HepG2 (cell line): Measurements from ENCODE around the gene MTHFD1. TPM values are rescaled to one million over a fixed set of nuclear protein-coding genes. Genes with fewer than 3 reads are reported as not detected.

Experiments used
- AKAP8 ChIP-seq: sonication (generic); formaldehyde crosslinking; IDR thresholded peaks from 2 replicates; pipeline ENCODE4 v1.5.1; 2020; ENCODE audit warnings: mild to moderate bottlenecking, missing genetic modification reagents
- EEA1 ChIP-seq: sonication (generic); formaldehyde crosslinking; IDR thresholded peaks from 2 replicates; pipeline ENCODE4 v1.5.1; 2020; ENCODE audit warnings: mild to moderate bottlenecking, missing genetic modification reagents, borderline replicate concordance
- EED ChIP-seq: sonication (generic); formaldehyde crosslinking; IDR thresholded peaks from 2 replicates; pipeline ENCODE4 v1.5.0; 2020; ENCODE audit warnings: mild to moderate bottlenecking, missing genetic modification reagents
- IRF9 ChIP-seq: sonication (generic); formaldehyde crosslinking; IDR thresholded peaks from 2 replicates; pipeline ENCODE4 v1.8.0; 2022; ENCODE audit warnings: missing genetic modification reagents, mild to moderate bottlenecking, borderline replicate concordance
- KLF13 ChIP-seq: sonication (generic); formaldehyde crosslinking; IDR thresholded peaks from 2 replicates; pipeline ENCODE4 v1.4.0; 2020; ENCODE audit warnings: mild to moderate bottlenecking, missing genetic modification reagents
- NCOA5 ChIP-seq: sonication (generic); formaldehyde crosslinking; IDR thresholded peaks from 2 replicates; pipeline ENCODE4 v1.4.0; 2020; ENCODE audit warnings: missing genetic modification reagents
- NR2F1 ChIP-seq, 2 experiments: fragments of 450-650 bp in 1 of 2; formaldehyde crosslinking in 1 of 2; IDR thresholded peaks; 2 replicates each; pipeline versions ENCODE4 v1.5.0 to v1.6.1; 2016 to 2020; ENCODE audit warnings: mild to moderate bottlenecking in 1 of 2, missing compliant biosample characterization in 1 of 2, missing genetic modification reagents in 1 of 2, moderate library complexity in 1 of 2
- POLR2AphosphoS5 ChIP-seq: IDR thresholded peaks from 2 replicates; pipeline ENCODE4 v1.6.1; 2012; ENCODE audit warnings: low read depth, low read length
- TFDP1 ChIP-seq: IDR thresholded peaks from 2 replicates; pipeline ENCODE4 v1.6.1; 2016; ENCODE audit warnings: missing compliant biosample characterization, missing genetic modification reagents, borderline replicate concordance
- TRAFD1 ChIP-seq: sonication (generic); formaldehyde crosslinking; IDR thresholded peaks from 2 replicates; pipeline ENCODE4 v1.5.1; 2020; ENCODE audit warnings: missing genetic modification reagents, mild to moderate bottlenecking, borderline replicate concordance
- ZNF143 ChIP-seq: sonication (generic); formaldehyde crosslinking; IDR thresholded peaks from 2 replicates; pipeline ENCODE4 v1.4.0; 2020; ENCODE audit warnings: missing genetic modification reagents
- ZNF160 ChIP-seq: sonication (generic); formaldehyde crosslinking; IDR thresholded peaks from 2 replicates; pipeline ENCODE4 v1.8.0; 2022; ENCODE audit warnings: mild to moderate bottlenecking, inconsistent platforms, missing genetic modification reagents
- ZNF296 ChIP-seq: sonication (generic); formaldehyde crosslinking; conservative IDR thresholded peaks from 2 replicates; pipeline ENCODE4 v1.5.0; 2020; ENCODE audit warnings: mild to moderate bottlenecking, missing genetic modification reagents
- ZNF639 ChIP-seq: conservative IDR thresholded peaks from 2 replicates; pipeline ENCODE4 v1.6.1; 2018; ENCODE audit warnings: missing genetic modification reagents
- ZNF800 ChIP-seq: sonication (generic); formaldehyde crosslinking; IDR thresholded peaks from 2 replicates; pipeline ENCODE4 v1.4.0; 2020; ENCODE audit warnings: missing genetic modification reagents
- polyA plus RNA-seq, 8 experiments: library from polyadenylated mRNA; depleted of rRNA in 3 of 8; stranded (reverse) in 7 of 8; unstranded in 1 of 8; fragments of >200 nt; fragmentation: Illumina TruSeq in 4 of 8; extraction: Trizol in 4 of 8; gene quantifications; 2 replicates each; pipeline versions ENCODE4 v1.2.1 to v1.2.3, GENCODE V29; 2011 to 2016; ENCODE audit warnings: low read depth in 4 of 8, missing spikeins in 1 of 8, mixed read lengths in 1 of 8; ENCODE audit not compliant: insufficient read depth in 1 of 8
- total RNA-seq, 5 experiments: library from RNA; depleted of rRNA; stranded (reverse); fragments of >200 nt; fragmentation: Illumina TruSeq; extraction: Trizol; gene quantifications; 2 replicates each; pipeline ENCODE4 v1.2.3, GENCODE V29; 2016; ENCODE audit warnings: low read depth in 1 of 5
- TF ChIP-seq, protein P1 (sequence below): sonication (generic); formaldehyde crosslinking; IDR thresholded peaks from 2 replicates; pipeline ENCODE4 v1.9.0; 2022; ENCODE audit warnings: missing genetic modification reagents, mild to moderate bottlenecking, borderline replicate concordance
- TF ChIP-seq, protein P2 (sequence below): sonication (generic); formaldehyde crosslinking; IDR thresholded peaks from 2 replicates; pipeline ENCODE4 v1.8.1; 2023; ENCODE audit warnings: mild to moderate bottlenecking, moderate library complexity, missing genetic modification reagents

Gene MTHFD1
- total and polyA plus RNA-seq, 2 of the 13 experiments (the other 11 are each of a cell fraction or from before 2014, with no cell fraction given): 31.0 to 106 TPM

DNA sequence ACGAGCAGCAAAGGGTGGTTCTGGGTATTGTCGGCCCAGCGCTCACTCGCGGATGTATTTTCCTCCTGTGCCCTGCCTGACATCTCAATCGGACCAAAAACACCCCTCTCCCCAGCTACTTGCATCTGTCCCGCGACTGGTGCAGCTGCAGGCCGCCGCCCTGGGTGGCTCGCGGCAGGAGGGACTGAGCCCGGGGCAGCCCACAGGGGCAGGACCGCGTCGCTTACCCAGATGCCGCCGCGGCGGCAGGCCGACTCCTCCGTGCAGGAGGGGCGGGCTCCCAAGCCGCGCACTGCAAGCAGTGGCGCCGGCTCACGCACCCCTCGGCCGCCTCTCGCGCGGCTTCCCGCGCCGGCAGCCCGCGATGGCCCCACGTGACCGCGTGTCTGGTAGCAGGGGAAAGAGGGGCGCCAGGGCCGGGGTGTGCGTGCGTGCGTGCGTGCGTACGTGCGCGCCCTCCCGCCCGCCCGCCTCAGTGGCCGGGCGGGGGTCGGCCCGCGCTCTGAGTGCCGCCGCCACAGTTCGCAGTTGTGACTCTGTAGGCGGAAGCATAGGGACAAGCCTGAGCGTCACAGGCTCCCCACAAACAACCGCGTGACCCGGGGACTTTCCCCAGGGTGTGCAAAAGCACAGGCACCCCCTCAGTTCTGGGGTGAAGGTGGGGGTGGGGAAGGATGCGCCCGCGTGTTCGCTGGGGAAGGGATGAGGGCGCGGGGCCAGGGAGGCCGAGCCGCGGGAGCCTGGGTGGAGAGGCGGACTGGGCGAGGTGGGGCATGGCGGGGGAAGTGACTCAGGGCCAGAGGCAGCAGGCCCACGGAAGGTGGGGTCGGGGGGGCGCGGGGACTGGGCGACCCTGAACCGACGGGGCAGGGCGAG is 115.5 kb downstream of the MTHFD1 start, which contains the start of gene ZBTB25 (continued):
- peak; percentile 93 for TF ChIP-seq TFDP1
- no peak for TF ChIP-seq NCOA5 (CRISPR knock-in tag)
- no peak for TF ChIP-seq KLF13 (CRISPR knock-in tag)
- TF ChIP-seq ZNF639 (CRISPR knock-in tag): no peak; the same call in 1 of the 2 replicates
- no peak; the same call in 1 of the 2 replicates for TF ChIP-seq AKAP8 (CRISPR knock-in tag)
- peak; percentile 78 for TF ChIP-seq ZNF143 (CRISPR knock-in tag)
- TF ChIP-seq NR2F1 (CRISPR knock-in tag; IDR thresholded peaks at IDR 0.05): peak; percentile 2 to 40; a peak in 1 of 4 replicates
- TF ChIP-seq, protein P1, sequence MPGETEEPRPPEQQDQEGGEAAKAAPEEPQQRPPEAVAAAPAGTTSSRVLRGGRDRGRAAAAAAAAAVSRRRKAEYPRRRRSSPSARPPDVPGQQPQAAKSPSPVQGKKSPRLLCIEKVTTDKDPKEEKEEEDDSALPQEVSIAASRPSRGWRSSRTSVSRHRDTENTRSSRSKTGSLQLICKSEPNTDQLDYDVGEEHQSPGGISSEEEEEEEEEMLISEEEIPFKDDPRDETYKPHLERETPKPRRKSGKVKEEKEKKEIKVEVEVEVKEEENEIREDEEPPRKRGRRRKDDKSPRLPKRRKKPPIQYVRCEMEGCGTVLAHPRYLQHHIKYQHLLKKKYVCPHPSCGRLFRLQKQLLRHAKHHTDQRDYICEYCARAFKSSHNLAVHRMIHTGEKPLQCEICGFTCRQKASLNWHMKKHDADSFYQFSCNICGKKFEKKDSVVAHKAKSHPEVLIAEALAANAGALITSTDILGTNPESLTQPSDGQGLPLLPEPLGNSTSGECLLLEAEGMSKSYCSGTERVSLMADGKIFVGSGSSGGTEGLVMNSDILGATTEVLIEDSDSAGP (CRISPR knock-in tag): peak; percentile 78
- TF ChIP-seq IRF9 (CRISPR knock-in tag): peak; percentile 93; the same call in 1 of the 2 replicates
- no peak for TF ChIP-seq EEA1 (CRISPR knock-in tag)
- TF ChIP-seq, protein P2, sequence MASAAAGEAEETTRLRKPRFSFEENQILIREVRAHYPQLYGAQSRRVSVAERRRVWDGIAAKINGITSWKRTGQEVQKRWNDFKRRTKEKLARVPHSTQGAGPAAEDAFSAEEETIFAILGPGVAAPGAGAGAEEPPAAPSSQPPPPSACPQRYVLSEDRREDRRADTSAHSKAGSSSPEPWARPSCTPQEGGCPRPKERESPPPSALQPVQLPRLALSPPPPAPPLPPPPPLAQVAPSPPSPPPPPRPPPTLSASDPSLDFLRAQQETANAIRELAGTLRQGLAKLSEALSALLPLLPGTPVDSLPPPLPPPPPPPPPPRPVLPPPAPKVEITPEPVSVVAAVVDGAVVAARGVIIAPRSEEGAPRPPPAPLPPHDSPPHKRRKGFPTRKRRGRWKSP: 0 out of 2 replicates have a peak, but pooled peaks have one; percentile 34
- peak; percentile 82 for TF ChIP-seq POLR2AphosphoS5
- TF ChIP-seq EED (CRISPR knock-in tag): 0 out of 2 replicates have a peak, but pooled peaks have one; percentile 28
- TF ChIP-seq TRAFD1 (CRISPR knock-in tag): no peak
- TF ChIP-seq ZNF296: no peak; the same call in 1 of the 2 replicates
- TF ChIP-seq ZNF800 (CRISPR knock-in tag): 0 out of 2 replicates have a peak, but pooled peaks have one; percentile 25
- TF ChIP-seq ZNF160 (CRISPR knock-in tag): peak; percentile 37
